ENCODE measurements around the gene RAB11A.
A peak's percentile ranks its signal among the peaks of the same experiment; 100 is the strongest.
"Not testable (repeated sequence)": the region's sequence is repeated elsewhere in the genome, so short reads cannot be mapped to it uniquely, and the experiment has no call there.

The RAB11A gene

GRCh38 chr15:65863106-65863505 is 6.2 kb upstream of the RAB11A start:
- DNase-seq (ENCODE audit: extremely low read depth, low read depth): no peak
- TF ChIP-seq, protein P1, sequence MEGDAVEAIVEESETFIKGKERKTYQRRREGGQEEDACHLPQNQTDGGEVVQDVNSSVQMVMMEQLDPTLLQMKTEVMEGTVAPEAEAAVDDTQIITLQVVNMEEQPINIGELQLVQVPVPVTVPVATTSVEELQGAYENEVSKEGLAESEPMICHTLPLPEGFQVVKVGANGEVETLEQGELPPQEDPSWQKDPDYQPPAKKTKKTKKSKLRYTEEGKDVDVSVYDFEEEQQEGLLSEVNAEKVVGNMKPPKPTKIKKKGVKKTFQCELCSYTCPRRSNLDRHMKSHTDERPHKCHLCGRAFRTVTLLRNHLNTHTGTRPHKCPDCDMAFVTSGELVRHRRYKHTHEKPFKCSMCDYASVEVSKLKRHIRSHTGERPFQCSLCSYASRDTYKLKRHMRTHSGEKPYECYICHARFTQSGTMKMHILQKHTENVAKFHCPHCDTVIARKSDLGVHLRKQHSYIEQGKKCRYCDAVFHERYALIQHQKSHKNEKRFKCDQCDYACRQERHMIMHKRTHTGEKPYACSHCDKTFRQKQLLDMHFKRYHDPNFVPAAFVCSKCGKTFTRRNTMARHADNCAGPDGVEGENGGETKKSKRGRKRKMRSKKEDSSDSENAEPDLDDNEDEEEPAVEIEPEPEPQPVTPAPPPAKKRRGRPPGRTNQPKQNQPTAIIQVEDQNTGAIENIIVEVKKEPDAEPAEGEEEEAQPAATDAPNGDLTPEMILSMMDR (IDR thresholded peaks at IDR 0.05; ENCODE audit: low read depth, low read length, missing control alignments): no peak

DNA sequence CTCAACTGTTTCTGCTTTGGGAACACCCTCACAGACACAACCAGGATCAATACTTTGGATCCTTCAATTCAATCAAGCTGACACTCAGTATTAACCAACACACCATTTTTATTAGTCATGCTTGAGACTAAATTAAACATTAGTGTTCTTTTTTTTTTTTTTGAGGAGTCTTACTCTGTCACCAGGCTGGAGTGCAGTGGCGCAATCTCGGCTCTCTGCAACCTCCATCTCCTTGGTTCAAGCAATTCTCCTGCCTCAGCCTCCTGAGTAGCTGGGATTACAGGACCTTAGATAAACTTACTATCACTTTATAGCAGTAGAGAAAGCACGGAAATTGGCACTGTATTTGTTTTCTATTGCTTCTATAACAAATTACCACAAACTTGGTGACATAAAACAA is 2.0 kb upstream of the RAB11A start:
- no peak for DNase-seq (ENCODE audit: extremely low read depth, low read depth)
- TF ChIP-seq, protein P1 (IDR thresholded peaks at IDR 0.05; ENCODE audit: low read depth, low read length, missing control alignments): no peak
- no peak overlapping the region for H3K4me3 ChIP-seq (replicated peaks; ENCODE audit: low read depth, low read length)

More at GRCh38 chr15:65863106-65863505, 6.2 kb upstream of the RAB11A start:
- no peak overlapping the region for H3K4me3 ChIP-seq (replicated peaks; ENCODE audit: low read depth, low read length)

DNA sequence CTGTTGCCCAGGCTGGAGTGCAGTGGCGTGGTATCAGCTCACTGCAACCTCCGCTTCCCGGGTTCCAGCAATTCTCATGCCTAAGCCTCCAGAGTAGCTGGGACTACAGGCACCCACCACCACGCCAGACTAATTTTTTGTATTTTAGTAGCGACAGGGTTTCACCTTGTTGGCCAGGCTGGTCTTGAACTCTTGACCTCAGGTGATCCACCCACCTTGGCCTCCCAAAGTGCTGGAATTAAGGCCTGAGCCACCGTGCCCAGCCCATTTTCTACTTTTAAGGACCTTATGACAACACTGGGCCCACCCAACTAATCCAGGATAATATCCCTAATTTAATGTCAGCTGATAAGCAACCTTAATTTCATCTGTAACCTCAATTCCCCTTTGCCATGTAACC is 1.4 kb upstream of the RAB11A start:
- not testable (repeated sequence) for DNase-seq (ENCODE audit: extremely low read depth, low read depth)

GRCh38 chr15:65868546-65869125 is 655 bp upstream of the RAB11A start:
- TF ChIP-seq, protein P1 (IDR thresholded peaks at IDR 0.05; ENCODE audit: low read depth, low read length, missing control alignments): no peak
- H3K4me3 ChIP-seq (replicated peaks; ENCODE audit: low read depth, low read length): peak overlapping the region; percentile 80
- no peak for DNase-seq (ENCODE audit: extremely low read depth, low read depth)

More for the DNA sequence above, 1.4 kb upstream of the RAB11A start:
- not testable (repeated sequence) for H3K4me3 ChIP-seq (replicated peaks; ENCODE audit: low read depth, low read length)

DNA sequence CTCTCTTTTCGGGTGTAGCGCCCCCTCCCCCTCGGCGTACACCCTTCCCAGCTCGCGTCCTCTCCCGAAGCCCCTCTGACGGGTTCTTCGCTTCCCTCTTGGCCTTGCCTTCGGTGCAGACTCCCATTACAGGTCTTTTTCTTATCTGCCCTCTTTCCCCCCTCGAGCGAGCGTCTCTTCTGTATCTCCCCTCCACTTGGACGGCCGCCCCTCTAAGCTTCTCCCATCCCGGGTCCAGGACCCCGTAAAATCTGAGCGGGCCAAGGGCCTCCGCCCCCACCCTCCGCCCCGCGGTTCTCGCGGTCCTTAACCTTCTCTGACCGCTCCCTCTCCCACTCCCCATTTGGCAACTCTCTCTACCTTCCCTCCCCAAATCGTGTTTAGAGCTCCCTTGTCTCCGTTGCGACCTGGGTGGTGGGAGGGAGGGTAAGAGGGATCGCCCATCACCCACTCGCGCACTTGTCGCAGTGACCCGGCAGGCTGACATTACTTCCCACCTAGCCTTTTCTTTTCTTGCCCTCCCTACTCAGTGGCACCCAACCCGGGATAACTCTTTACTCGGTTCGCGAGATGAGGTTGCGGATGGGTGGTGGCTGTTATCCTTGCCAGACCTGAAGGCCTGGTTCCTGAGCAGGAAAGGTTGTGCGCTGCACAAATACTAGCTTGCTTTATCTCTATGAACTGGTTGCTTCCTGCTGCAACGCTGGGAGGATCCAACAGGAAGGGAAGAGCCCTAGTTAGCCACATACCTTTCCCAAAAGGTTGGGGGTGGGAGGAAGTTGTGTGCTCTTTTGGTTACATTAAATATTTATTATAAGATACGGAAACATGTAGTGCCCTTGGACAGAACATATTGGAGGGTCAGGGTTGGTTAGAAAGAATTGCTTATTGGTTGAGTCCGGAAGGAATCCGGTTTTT is 922 bp downstream of the RAB11A start:
- TF ChIP-seq, protein P1 (IDR thresholded peaks at IDR 0.05; ENCODE audit: low read depth, low read length, missing control alignments): no peak
- H3K4me3 ChIP-seq (replicated peaks; ENCODE audit: low read depth, low read length): peak overlapping the region; percentile 80
- no peak for DNase-seq (ENCODE audit: extremely low read depth, low read depth)

GRCh38 chr15:65870889-65871533 is 1.7 kb downstream of the RAB11A start:
- no peak for DNase-seq (ENCODE audit: extremely low read depth, low read depth)
- H3K4me3 ChIP-seq (replicated peaks; ENCODE audit: low read depth, low read length): peak overlapping the region; percentile 80
- TF ChIP-seq, protein P1 (IDR thresholded peaks at IDR 0.05; ENCODE audit: low read depth, low read length, missing control alignments): no peak

- not testable (repeated sequence) for H3K4me3 ChIP-seq (replicated peaks; ENCODE audit: low read depth, low read length); DNase-seq (ENCODE audit: extremely low read depth, low read depth)
Measured at GRCh38 chr15:65871886-65872285, 2.6 kb downstream of the RAB11A start.

- not testable (repeated sequence) for H3K4me3 ChIP-seq (replicated peaks; ENCODE audit: low read depth, low read length); DNase-seq (ENCODE audit: extremely low read depth, low read depth)
Measured at GRCh38 chr15:65872596-65872995, 3.3 kb downstream of the RAB11A start.

Measured in HFF-Myc (cell line).